ENCODE data around the gene CDK5R1. TPM values are rescaled to one million over a fixed set of nuclear protein-coding genes. Genes with fewer than 3 reads are reported as not detected.

CDK5R1 gene
- polyA plus RNA-seq, 12 donors: 6.5 to 11.8 (median 9.1) TPM; not detected in 1

Other genes with a start within 250 kb of the CDK5R1 start
- 1 to 10 TPM in 9 of 12 donors, under 1 TPM in 2, not detected in 1; 0.84 to 4.9 (median 1.6) TPM for gene RHBDL3, start 221.2 kb upstream of the CDK5R1 start, polyA plus RNA-seq (ENCODE audit: insufficient read length in 12 of 12)
- 10 to 100 TPM in 11 of 12 donors, not detected in 1; 17.4 to 36.1 (median 21.9) TPM for gene C17orf75, start 144.8 kb upstream of the CDK5R1 start, polyA plus RNA-seq (ENCODE audit: insufficient read length in 12 of 12)
- gene ZNF207, start 136.8 kb upstream of the CDK5R1 start, polyA plus RNA-seq (ENCODE audit: insufficient read length in 12 of 12): 100 to 1,000 TPM in 10 of 12 donors, 10 to 100 TPM in 2; 39.6 to 189 (median 131) TPM
- 10 to 100 TPM in 11 of 12 donors, not detected in 1; 51.8 to 87.4 (median 72.7) TPM for gene PSMD11, start 42.5 kb upstream of the CDK5R1 start, polyA plus RNA-seq (ENCODE audit: insufficient read length in 12 of 12)